IPS-18a (cell line): ENCODE results near the gene RAX.
A peak's percentile ranks its signal among the peaks of the same experiment; 100 is the strongest.

Experiments
- H3K27ac ChIP-seq: one replicate; pipeline ENCODE4 v1.5.1; 2013; ENCODE audit warnings: low read length
- H3K27me3 ChIP-seq: one replicate; pipeline ENCODE4 v1.6.1; 2013; ENCODE audit warnings: mild to moderate bottlenecking, low read length; ENCODE audit not compliant: control insufficient read depth, insufficient read depth
- H3K36me3 ChIP-seq: one replicate; pipeline ENCODE4 v1.6.1; 2013; ENCODE audit warnings: low read depth, low read length; ENCODE audit not compliant: control insufficient read depth
- H3K4me1 ChIP-seq: one replicate; pipeline ENCODE4 v1.6.1; 2013; ENCODE audit warnings: low read depth, low read length; ENCODE audit not compliant: control insufficient read depth
- H3K4me3 ChIP-seq: one replicate; pipeline ENCODE4 v1.5.1; 2013; ENCODE audit warnings: low read length
- H3K9ac ChIP-seq: one replicate; pipeline ENCODE4 v1.6.1; 2013; ENCODE audit warnings: mild to moderate bottlenecking, low read length, moderate library complexity
- H3K9me3 ChIP-seq: one replicate; pipeline ENCODE4 v1.6.1; 2013; ENCODE audit warnings: low read depth, low read length; ENCODE audit not compliant: control insufficient read depth

Gene RAX

DNA sequence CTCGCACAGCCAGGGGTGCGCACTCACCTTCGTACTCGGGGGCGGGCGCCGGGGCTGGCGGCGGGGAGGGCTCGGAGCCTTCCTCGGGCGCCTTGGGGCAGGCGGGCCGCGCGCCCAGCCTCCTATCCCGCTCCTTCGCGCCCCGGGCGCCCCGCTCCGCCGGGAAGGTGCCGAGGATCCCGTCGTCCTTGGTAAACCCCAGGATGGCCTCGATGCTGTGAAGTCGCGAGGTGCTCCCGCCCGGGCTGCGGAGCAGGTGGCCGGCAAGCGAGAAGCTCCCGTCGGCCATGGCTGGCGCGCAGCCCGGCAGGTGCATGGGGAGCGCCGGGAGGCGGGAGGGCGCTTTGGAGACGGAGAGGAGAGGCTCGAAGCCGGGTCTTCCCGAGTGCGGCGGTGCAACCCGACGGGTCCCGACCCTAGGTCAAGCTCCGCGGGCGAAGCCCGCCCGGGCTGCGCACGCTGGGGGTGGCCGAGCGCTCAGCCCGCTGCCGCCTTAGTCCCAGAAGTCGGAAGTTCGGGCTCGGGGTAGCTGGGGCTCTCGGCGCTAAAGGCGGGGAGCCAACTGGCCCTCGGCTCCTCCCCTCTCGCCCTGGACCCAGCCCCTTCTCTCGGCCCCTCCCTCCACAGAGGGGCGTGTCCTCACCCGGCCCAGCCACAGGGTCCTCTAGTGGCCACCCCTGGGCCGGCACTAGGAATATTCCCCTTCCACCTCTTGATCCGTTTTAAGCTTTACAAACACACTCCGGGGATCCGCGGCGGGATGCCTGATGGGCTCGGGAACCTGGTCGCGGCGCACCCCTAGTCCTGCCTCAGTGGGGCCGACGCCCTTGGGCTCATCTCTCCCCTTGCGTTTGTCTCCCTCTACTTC, at the start of gene RAX:
TSS of gene RAX (minus strand) at position 564 of the 868 bp plus-strand sequence. CDS start at position 316, 248 bp downstream.
- peaks cover 21% of the 10 kb centered on the region for H3K4me1 ChIP-seq
- peaks cover 98% of the 10 kb centered on the region for H3K27me3 ChIP-seq
- peak within 1 kb of the TSS; percentile 63 for H3K4me3 ChIP-seq
- no peak within 1 kb of the TSS for H3K9ac ChIP-seq
- no peaks in the 10 kb centered on the region for H3K9me3 ChIP-seq
- no peaks in the 10 kb centered on the region for H3K36me3 ChIP-seq
- no peak within 1 kb of the TSS for H3K27ac ChIP-seq

DNA sequence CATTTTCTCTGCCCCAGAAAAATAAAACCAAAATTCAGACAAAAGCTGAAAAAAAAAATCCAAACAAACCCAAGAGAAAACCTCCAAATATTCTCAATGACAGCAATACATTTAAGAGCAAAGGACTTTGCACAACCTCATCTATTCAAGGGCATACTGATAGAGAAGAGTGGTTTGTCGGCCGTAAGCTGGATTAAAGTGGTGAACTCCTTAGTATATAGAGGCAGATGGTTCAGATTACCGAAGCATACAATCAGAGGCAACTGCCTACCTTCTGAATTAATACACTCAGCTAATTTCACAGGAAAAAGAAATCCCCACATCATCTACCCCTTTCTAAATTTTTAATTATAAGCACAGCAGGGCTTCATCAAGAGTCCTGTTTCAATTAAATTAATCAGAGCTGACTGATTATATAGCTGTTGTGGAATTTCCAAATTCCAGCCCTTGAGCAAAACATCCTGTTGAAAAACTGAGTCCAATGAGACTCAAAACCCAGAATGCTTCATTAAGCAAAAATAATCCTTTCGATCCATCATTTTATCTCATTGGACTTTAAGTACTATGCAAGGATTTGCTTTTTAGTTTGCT, 45.3 kb upstream of the RAX start, which contains the start of gene CPLX4:
TSS of gene CPLX4 (minus strand) at position 190 of the 591 bp plus-strand sequence. CDS start at position 3, 187 bp downstream.
- H3K27ac ChIP-seq, result no peak within 1 kb of the TSS
- H3K9me3 ChIP-seq, result no peaks in the 10 kb centered on the region
- no peaks in the 10 kb centered on the region for H3K4me1 ChIP-seq
- no peak within 1 kb of the TSS for H3K9ac ChIP-seq
- H3K27me3 ChIP-seq, result no peaks in the 10 kb centered on the region
- H3K4me3 ChIP-seq, result no peak within 1 kb of the TSS
- H3K36me3 ChIP-seq, result no peaks in the 10 kb centered on the region

DNA sequence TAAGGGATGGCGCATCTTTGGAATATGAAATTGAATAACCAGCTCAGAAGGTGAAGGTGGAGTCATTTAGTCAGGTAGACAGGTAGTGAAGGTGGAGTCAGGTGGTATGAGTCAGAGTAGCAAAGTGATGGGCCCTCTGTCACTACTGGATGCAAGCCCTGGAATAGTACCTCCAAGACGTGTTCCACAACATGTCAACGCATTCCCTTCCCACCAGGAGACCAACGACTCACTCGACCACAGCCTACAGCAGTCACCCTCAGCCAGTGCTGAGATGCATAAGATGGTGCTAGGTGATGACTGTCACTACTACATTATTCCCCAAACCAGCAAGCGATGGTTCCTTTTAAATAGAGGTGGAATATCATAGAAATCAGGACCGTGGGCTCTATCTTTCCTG, 38.4 kb upstream of the RAX start:
- H3K4me1 ChIP-seq, result no peaks in the 10 kb centered on the region
- no peaks in the 10 kb centered on the region for H3K9me3 ChIP-seq
- H3K4me3 ChIP-seq, result no peak overlapping the region
- H3K27me3 ChIP-seq, result peaks cover 23% of the 10 kb centered on the region
- H3K9ac ChIP-seq, result no peak overlapping the region
- no peaks in the 10 kb centered on the region for H3K36me3 ChIP-seq
- H3K27ac ChIP-seq, result no peak overlapping the region

DNA sequence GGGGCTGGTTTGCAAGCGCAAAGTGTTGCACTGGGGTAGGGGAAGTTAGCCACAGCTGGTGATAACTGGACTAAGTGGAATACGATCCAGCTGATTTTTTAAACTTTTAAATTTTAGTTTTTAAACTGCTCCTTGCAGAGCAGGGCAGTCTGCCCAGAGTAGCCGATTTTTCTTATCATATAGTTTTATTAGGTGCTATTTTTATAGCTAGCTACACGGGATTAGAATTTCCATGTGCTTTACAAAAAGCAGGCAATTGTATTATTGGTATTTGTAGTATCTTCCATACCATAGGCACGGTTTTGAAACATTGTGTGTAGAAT, 35.6 kb upstream of the RAX start:
- H3K4me1 ChIP-seq, result no peaks in the 10 kb centered on the region
- H3K4me3 ChIP-seq, result peak overlapping the region; percentile 47
- no peaks in the 10 kb centered on the region for H3K36me3 ChIP-seq
- peaks cover 35% of the 10 kb centered on the region for H3K27me3 ChIP-seq
- no peaks in the 10 kb centered on the region for H3K9me3 ChIP-seq
- no peak overlapping the region for H3K9ac ChIP-seq
- H3K27ac ChIP-seq, result no peak overlapping the region

DNA sequence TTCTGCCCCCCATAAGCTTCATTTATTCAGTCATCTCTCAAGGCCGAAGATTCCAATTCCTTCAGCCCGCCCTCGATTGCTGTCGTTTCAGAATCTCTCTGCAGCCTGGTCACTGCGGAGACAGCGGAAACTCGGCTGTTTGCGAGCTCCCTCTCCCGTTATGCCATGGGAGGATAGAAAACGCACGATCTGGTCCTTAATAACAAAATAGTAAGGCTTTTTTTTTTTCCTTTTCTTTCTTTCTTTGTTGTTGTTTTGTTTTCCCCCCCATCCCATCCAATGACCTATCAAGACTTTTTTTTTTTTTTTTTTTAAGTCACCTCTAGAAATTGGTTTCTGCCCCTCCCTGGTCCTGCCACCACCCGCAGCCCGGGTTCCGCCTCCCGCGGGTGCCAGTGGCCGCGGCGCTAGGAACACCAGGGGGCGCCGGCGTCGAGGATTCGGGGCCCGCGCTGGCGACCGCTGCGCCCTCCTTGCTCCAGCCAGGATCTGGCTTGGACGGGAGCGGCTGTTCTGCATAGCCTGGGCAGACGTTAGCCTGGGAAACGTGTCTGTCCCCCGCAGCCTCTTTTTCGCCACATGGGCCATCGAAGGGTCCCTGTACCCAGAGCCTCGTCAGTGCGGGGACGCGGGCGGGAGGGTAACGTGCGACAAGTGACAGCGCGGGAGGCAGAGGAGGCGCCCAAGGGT, 35.1 kb upstream of the RAX start:
- no peaks in the 10 kb centered on the region for H3K36me3 ChIP-seq
- H3K9ac ChIP-seq, result no peak overlapping the region
- H3K4me3 ChIP-seq, result peak overlapping the region; percentile 47
- no peaks in the 10 kb centered on the region for H3K9me3 ChIP-seq
- H3K4me1 ChIP-seq, result no peaks in the 10 kb centered on the region
- H3K27me3 ChIP-seq, result peaks cover 35% of the 10 kb centered on the region
- no peak overlapping the region for H3K27ac ChIP-seq

DNA sequence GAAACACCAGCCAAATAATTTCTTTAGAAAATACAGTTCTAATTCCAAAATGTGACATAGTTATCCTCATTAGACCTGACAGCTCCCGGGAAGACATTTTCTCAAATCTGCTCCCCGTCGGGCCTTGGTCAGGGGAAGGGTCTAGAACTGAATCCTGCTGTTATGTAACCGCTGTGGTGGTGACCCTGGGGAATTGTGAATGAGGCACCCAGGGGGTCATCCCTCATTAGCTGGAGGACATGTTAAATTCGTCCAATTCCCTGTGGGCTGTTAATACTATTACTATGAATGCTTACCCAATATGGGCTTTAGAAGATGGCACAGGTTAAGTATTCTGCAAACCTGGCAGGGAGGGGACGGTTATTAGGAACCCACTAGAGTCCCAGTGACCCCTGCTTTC, 33.4 kb upstream of the RAX start:
- Histone ChIP-seq H3K4me3 (no peak overlapping the region), H3K36me3 (no peaks in the 10 kb centered on the region), H3K4me1 (no peaks in the 10 kb centered on the region), H3K9me3 (no peaks in the 10 kb centered on the region), H3K27me3 (peaks cover 35% of the 10 kb centered on the region), H3K9ac (no peak overlapping the region), H3K27ac (no peak overlapping the region)

DNA sequence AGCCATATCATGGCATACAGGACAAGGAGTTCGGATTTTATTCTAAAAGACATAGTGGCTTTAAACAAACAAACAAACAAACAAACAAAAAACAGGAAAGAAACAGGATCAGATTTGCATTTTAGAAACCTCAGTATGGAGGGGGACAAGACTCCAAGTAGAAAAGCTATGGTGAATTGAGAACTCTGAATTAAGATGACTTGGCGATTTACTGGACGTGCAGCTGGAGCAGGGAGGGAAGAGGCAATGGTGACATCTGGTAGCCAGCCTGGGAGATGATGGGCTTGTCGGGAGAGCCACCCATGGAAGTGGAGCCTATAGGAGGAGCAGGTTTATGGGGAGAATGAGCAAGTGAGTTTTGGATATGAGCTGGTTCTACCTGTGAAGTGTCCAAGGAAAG, 32.0 kb upstream of the RAX start:
- H3K9me3 ChIP-seq, result no peaks in the 10 kb centered on the region
- H3K9ac ChIP-seq, result no peak overlapping the region
- no peaks in the 10 kb centered on the region for H3K36me3 ChIP-seq
- H3K27me3 ChIP-seq, result peaks cover 35% of the 10 kb centered on the region
- H3K4me3 ChIP-seq, result no peak overlapping the region
- no peaks in the 10 kb centered on the region for H3K4me1 ChIP-seq
- no peak overlapping the region for H3K27ac ChIP-seq

DNA sequence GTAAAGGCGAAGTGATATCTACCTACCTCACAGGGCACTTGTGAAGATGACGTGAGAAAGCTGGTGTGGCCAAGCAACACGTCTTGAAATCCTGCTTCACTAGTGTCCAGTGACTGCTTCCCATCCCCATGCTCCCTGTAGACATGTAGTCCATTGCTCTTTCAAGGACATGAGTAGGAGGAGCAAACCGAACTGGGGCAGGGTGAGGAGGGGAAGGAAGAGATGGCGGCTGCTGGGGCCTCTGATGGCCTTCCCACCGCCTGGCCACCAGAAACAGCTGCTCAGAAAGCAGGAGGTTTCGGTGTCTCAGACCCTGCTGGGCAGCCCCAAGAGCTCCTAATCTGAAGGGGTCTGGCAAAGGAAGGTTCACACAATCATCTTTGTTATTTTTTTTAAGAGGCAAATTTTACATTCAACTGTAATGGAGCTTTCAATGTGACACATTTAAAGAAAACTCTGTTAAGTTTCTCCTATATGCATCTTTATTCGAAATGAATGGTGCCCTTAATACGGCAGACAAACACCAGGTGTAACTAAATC, 30.5 kb upstream of the RAX start:
- no peak overlapping the region for H3K27ac ChIP-seq

DNA sequence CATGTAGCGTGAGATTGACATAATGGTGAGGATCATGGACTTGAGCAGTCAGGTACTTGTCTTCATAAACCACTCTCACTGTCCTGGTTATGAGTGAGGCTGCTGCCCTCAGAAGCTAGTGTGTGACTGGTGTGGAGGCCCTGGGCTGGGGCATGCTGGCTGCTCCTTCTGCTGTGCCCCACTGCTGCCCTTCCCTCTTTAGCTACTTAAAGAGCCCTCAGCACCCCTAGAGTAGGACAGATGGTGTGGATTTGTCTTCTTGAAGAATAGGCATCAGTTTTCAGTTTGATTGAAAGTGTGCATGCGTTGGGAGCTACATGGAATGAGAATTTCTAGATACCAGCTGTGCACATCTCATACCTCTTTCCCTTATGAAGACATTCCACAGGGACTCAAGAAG, 29.8 kb upstream of the RAX start:
- no peak overlapping the region for H3K9ac ChIP-seq
- H3K4me3 ChIP-seq, result no peak overlapping the region
- H3K27ac ChIP-seq, result no peak overlapping the region
- H3K4me1 ChIP-seq, result no peaks in the 10 kb centered on the region
- H3K27me3 ChIP-seq, result peaks cover 24% of the 10 kb centered on the region
- no peaks in the 10 kb centered on the region for H3K9me3 ChIP-seq
- H3K36me3 ChIP-seq, result no peaks in the 10 kb centered on the region

More for the DNA sequence above, 30.5 kb upstream of the RAX start:
- H3K27me3 ChIP-seq, result peaks cover 28% of the 10 kb centered on the region
- H3K9ac ChIP-seq, result no peak overlapping the region
- H3K4me3 ChIP-seq, result no peak overlapping the region
- no peaks in the 10 kb centered on the region for H3K4me1 ChIP-seq
- no peaks in the 10 kb centered on the region for H3K36me3 ChIP-seq
- H3K9me3 ChIP-seq, result no peaks in the 10 kb centered on the region

DNA sequence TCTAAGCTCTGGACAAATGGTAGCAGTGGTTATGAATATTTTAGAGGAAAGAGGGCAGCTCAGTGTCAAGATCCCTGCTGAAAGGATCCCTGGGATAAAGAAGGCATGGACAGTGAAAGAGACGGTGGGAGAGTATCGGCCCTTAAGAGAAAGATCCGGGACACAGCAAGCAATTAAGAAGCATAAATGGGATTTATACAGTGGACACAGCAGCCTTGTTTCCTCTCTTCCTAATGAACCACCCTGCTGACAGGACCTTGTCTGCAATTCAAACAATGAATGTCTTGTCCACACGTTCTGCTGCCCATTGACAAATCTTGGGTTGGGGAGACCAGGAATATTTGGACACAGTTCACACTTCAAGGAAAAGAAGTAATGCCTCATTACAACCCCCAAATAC, 28.7 kb upstream of the RAX start:
- no peak overlapping the region for H3K9ac ChIP-seq
- H3K9me3 ChIP-seq, result no peaks in the 10 kb centered on the region
- no peaks in the 10 kb centered on the region for H3K36me3 ChIP-seq
- H3K4me3 ChIP-seq, result no peak overlapping the region
- no peak overlapping the region for H3K27ac ChIP-seq
- peaks cover 14% of the 10 kb centered on the region for H3K27me3 ChIP-seq
- no peaks in the 10 kb centered on the region for H3K4me1 ChIP-seq

DNA sequence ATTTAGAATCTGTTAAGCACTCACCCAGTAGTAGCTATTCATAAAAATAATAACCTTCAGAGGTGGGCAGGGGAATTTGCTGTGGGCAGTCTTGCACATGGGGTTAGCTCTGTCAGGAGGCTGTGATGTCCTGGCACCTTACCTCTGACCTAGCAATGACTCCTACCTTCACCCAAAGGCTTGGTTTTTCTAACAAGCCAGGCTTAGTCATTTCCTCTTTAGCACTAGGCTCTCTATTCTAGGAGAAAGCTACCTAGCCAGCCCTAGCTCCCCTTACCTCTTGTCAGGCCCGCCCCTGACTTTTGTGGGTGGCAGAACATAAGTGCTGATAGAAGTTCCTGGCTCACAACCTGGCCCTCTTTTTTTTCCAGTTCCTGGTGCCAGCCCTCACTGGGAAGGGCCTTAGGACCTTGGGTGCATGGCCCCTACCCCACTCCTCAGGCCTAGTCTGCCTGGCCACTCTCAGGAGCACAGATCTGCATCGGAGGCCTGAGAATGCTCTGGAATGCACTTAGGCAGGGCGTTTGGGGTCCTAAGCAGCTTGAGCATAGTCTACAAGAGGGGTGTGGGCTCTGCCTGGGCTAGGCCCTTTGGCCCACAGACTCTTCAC, 27.5 kb upstream of the RAX start:
- no peaks in the 10 kb centered on the region for H3K4me1 ChIP-seq
- H3K36me3 ChIP-seq, result no peaks in the 10 kb centered on the region
- no peak overlapping the region for H3K27ac ChIP-seq
- no peak overlapping the region for H3K9ac ChIP-seq
- no peak overlapping the region for H3K4me3 ChIP-seq
- H3K27me3 ChIP-seq, result peaks cover 3% of the 10 kb centered on the region
- H3K9me3 ChIP-seq, result no peaks in the 10 kb centered on the region
